Motor neuron (in vitro differentiated cells): ENCODE measurements around the gene OTOP3. TPM values are rescaled to one million over a fixed set of nuclear protein-coding genes. Genes with fewer than 3 reads are reported as not detected.
"Not testable (repeated sequence)": the region's sequence is repeated elsewhere in the genome, so short reads cannot be mapped to it uniquely, and the experiment has no call there.

Source experiments
- ATAC-seq, 8 experiments: fragments of 200-7000 bp; cut with Tn5 transposase; replicated peaks in 6 of 8; 2 replicates each; pipeline ENCODE4 v1.8.0; 2021; ENCODE audit warnings: mild to moderate bottlenecking in 8 of 8, moderate library complexity in 8 of 8
- H3K27ac ChIP-seq, 2 donors: fragments of 250-450 bp; sonication (Bioruptor Pico); 2 replicates each; pipeline ENCODE4 v1.9.0; 2021; ENCODE audit warnings: antibody characterized with exemption in 2 of 2, mild to moderate bottlenecking in 2 of 2, moderate library complexity in 1 of 2
- H3K4me1 ChIP-seq, 2 donors: fragments of 250-450 bp; sonication (Bioruptor Pico); replicated peaks in 1 of 2; 2 replicates each; pipeline ENCODE4 v1.6.1; 2021; ENCODE audit warnings: antibody characterized with exemption in 2 of 2, mild to moderate bottlenecking in 2 of 2, moderate library complexity in 1 of 2
- H3K4me3 ChIP-seq, 5 donors: fragments of 250-450 bp; sonication (Bioruptor Pico); 2 replicates each; pipeline ENCODE4 v1.9.0; 2021; ENCODE audit warnings: antibody characterized with exemption in 5 of 5, mild to moderate bottlenecking in 5 of 5, moderate library complexity in 4 of 5
- WGBS, 10 experiments: fragments of 450-650 bp; shearing (Covaris generic); methylation state at CpG; one replicate each; pipeline ENCODE4 v1.0.0; 2022; 5-methylcytosine and 5-hydroxymethylcytosine counted together
- in situ Hi-C, 9 experiments: fragments of 400-800 bp; cut with MboI; loops; one replicate each; pipeline ENCODE4 v1.15.0; 2021; ENCODE audit warnings: low sequenced_read_pairs in 9 of 9, low pct_unique_long_range_greater_than_20kb in 2 of 9; ENCODE audit not compliant: unreplicated experiment in 9 of 9
- total RNA-seq, 8 experiments: library from RNA; unstranded; fragments of 300-600 nt; gene quantifications; 2 replicates each; pipeline versions ENCODE4 v1.2.3 to v1.2.4, GENCODE V29; 2022

OTOP3 gene
- total RNA-seq, 8 experiments from 2014 or later, result 0.10 to 0.38 (median 0.11) TPM; not detected in 5

GRCh38 chr17:74977802-74978201 is 42.1 kb downstream of the OTOP3 start:
- no peak overlapping the region for H3K4me3 ChIP-seq
- in situ Hi-C loops, result no loop called here
- ATAC-seq, result no peak
- peak overlapping the region in 1 of 2 donors; percentile 21 for H3K27ac ChIP-seq
- peaks cover 7 to 12% of the 10 kb centered on the region in 2 donors for H3K4me1 ChIP-seq
- 74 to 100% (median 76%) methylated on average over 1 to 3 of the region's 3 CpGs; no CpG with 5 or more reads in 6 of the 10 experiments for WGBS, 10 experiments

DNA sequence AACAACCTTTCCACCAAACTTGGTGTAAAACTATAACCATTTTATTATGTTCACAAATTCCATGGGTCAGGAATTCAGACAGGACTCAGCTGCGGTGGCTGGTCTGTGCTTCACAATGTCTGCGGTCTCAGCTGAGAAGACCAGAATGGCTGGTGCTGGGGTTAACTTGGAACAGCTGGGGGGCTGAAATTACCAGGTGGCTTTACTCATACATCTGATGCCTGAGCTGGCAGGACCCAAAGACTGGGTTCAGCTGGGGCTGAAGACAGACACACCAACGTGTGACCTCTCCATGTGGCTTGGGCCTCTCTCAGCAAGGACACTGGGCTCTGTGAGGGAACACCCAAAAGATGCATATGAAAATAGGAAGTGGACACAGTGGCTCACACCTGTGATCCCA is 42.5 kb downstream of the OTOP3 start:
- no peak overlapping the region for H3K27ac ChIP-seq
- 58 to 92% (median 78%) methylated on average over 1 to 3 of the region's 3 CpGs; no CpG with 5 or more reads in 6 of the 10 experiments for WGBS, 10 experiments
- no peak for ATAC-seq
- in situ Hi-C loops, result no loop called here
- peaks cover 9 to 16% of the 10 kb centered on the region in 2 donors for H3K4me1 ChIP-seq
- H3K4me3 ChIP-seq, result no peak overlapping the region

GRCh38 chr17:74979408-74980146 is 43.9 kb downstream of the OTOP3 start:
- in situ Hi-C loops, result no loop called here
- H3K4me1 ChIP-seq, result peaks cover 9 to 17% of the 10 kb centered on the region in 2 donors
- ATAC-seq, result no peak
- H3K27ac ChIP-seq, result no peak overlapping the region
- 31 to 100% (median 77%) methylated on average over 1 to 12 of the region's 17 CpGs; no CpG with 5 or more reads in 2 of the 10 experiments for WGBS, 10 experiments
- no peak overlapping the region for H3K4me3 ChIP-seq

GRCh38 chr17:74981318-74981978 is 45.8 kb downstream of the OTOP3 start:
- Histone ChIP-seq H3K27ac (peak overlapping the region; percentile 90 to 95), H3K4me3 (peak overlapping the region; percentile 58 to 63 (median 61)), H3K4me1 (peaks cover 9 to 17% of the 10 kb centered on the region in 2 donors)
- 12 to 80% (median 52%) methylated on average over 2 to 9 of the region's 16 CpGs; no CpG with 5 or more reads in 3 of the 10 experiments for WGBS, 10 experiments
- in situ Hi-C loops, result no loop called here
- ATAC-seq, result peak in 3 of 8 experiments; percentile 13 to 23 (median 20)

GRCh38 chr17:74981979-74982662 is 46.4 kb downstream of the OTOP3 start:
- ATAC-seq, result peak; percentile 84 to 95 (median 93)
- WGBS, 10 experiments, result 0 to 20% (median 3%) methylated on average over 1 to 12 of the region's 61 CpGs; no CpG with 5 or more reads in 5 of the 10 experiments
- in situ Hi-C loops, result no loop called here
- H3K4me1 ChIP-seq, result peaks cover 9 to 17% of the 10 kb centered on the region in 2 donors
- peak overlapping the region; percentile 58 to 63 (median 61) for H3K4me3 ChIP-seq
- H3K27ac ChIP-seq, result peak overlapping the region; percentile 90 to 95

DNA sequence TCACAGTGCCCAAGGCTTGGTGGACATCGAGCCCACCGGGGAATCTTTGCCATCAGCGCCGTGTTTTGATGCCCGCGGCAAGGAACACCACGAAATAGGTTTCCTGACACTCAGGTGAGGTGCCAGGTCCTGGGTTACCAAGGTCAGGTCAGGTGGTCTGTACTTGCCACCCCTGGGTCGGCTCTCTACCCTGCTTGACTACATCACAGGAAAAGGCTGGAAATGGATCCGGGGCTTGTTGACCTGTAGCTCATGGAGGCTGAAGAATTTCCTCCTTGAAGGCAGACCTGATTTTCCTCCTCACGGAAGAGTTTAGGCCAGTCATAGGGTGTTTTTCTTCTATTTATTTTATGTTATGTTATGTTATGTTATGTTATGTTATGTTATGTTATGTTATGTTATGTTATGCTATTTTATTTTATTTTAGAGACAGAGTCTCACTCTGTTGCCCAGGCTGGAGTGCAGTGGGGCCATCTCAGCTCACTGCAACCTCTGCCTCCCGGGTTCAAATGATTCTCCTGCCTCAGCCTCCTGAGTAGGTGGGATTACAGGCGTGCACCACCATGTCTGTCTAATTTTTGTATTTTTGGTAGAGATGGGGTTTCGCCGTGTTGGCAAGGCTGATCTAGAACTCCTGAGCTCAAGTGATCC is 47.1 kb downstream of the OTOP3 start:
- ATAC-seq, result peak in 3 of 8 experiments; percentile 1 to 2 (median 1)
- peaks cover 9 to 15% of the 10 kb centered on the region in 2 donors for H3K4me1 ChIP-seq
- H3K27ac ChIP-seq, result peak overlapping the region; percentile 90 to 95
- H3K4me3 ChIP-seq, result peak overlapping the region; percentile 58 to 63 (median 61)
- in situ Hi-C loops, result not testable (repeated sequence)
- 22 to 79% (median 40%) methylated on average over 2 to 12 of the region's 14 CpGs; no CpG with 5 or more reads in 1 of the 10 experiments for WGBS, 10 experiments

GRCh38 chr17:74986206-74986576 is 50.5 kb downstream of the OTOP3 start:
- in situ Hi-C loops, result no loop called here
- peaks cover 8 to 21% of the 10 kb centered on the region in 2 donors for H3K4me1 ChIP-seq
- ATAC-seq, result no peak
- H3K27ac ChIP-seq, result no peak overlapping the region
- WGBS, 10 experiments, result 69 to 100% (median 82%) methylated on average over 1 to 3 of the region's 3 CpGs
- H3K4me3 ChIP-seq, result no peak overlapping the region

DNA sequence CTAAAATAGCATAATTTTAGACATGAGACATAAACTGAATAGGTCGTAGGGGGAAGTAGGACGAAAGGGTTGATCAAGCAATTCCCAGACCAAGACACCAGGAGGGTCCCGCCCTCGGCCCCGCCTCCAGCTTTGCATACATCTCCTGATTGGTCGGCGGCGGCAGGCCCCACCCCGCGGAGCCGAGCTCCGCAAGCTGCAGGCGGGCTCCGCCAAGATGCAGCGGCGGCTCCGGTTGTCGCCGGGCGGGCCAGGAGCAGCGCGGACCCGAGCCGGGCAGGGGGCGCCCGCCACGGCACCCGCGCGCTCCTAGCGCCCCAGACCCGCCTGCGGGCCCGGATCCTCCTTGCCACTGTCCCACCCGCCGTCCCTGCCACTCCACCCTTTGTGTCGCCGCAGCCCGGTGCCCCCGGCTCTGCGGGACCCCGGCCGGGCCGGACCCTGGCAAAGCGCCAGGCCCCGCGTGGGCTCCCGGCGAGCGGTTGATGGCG is 51.8 kb downstream of the OTOP3 start, which contains the start of gene CDR2L:
Gene CDR2L, plus strand, starts transcription at position 215 of the 491 bp plus-strand sequence. CDS start 412 bp downstream, outside the sequence.
- WGBS, 10 experiments, result 0% methylated on average over 2 of the region's 51 CpGs; no CpG with 5 or more reads in 8 of the 10 experiments
- H3K4me1 ChIP-seq, result peaks cover 2 to 16% of the 10 kb centered on the region in 2 donors
- H3K27ac ChIP-seq, result peak within 1 kb of the TSS; percentile 88 to 92
- in situ Hi-C loops, result no loop called here
- H3K4me3 ChIP-seq, result peak within 1 kb of the TSS; percentile 76 to 88 (median 81)
- ATAC-seq, result peak; percentile 78 to 89 (median 85)

DNA sequence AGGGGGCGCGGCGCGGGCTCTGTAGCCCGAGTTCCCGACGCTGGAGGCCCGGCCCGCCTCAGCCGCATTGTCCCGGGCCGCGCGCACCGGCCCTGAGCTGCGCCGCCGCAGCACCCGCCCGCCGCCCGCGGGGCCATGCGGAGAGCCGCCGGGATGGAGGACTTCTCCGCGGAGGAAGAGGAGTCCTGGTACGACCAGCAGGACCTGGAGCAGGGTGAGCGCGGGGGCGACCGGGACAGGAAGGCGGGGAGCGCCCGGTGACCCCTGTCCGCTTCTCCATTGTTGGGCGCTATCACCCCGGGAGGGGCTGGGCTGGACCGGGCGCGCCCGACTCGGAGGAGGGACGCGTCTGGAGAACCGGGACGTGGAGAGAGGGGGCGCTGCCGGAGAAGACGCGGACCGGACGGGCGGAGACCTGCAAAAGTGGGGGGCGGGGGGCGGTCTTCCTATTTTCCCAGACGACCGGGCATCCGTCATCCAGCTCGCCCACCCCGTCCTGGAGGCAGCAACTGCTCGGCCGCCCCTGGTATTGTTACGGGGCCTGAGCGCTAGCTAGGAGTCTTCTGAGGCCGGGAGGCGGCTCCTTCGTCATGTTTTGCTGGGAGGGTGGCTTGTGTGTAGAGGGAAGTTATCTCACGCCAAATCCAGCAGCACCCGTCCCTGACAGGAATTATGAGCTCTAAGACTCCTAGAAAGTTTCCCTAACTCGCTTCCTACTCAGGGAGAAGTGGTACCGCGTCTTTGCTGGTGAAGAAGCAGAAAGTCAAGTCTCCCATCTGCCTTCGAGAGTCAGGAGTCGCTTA is 52.4 kb downstream of the OTOP3 start:
- in situ Hi-C loops, result no loop called here
- H3K4me1 ChIP-seq, result peaks cover under 1 to 12% of the 10 kb centered on the region in 2 donors
- H3K4me3 ChIP-seq, result peak overlapping the region; percentile 76 to 88 (median 81)
- peak overlapping the region; percentile 88 to 92 for H3K27ac ChIP-seq
- peak; percentile 59 to 83 (median 62) for ATAC-seq
- WGBS, 10 experiments, result 1 to 5% methylated on average over 8 to 19 of the region's 76 CpGs; no CpG with 5 or more reads in 8 of the 10 experiments

DNA sequence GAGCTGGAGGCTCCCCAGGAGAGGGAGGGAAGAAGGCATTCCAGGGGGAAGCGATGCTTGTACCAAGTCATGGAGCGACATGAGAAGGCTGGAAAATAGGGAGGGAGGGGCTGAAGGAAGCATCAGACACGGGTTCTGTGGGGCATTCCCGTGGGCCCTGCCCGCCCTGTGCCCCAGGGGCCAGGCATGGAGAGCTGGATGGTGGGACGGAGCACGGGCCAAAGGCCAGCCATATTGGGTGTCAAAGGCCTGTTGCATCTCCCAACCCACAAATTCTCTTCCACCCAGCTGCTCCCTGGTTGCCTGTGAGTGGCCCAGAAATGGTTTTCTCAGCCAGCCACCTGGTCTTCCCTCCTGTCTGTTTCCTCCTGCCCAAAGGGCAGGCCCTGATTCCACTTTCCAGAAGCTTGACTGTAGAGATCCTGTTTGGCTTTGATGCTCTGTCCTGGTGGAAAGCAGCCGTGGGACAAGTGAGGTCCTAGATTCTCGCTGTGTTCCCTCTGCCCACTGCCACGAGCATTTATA is 54.9 kb downstream of the OTOP3 start:
- 40 to 100% (median 93%) methylated on average over 1 to 7 of the region's 10 CpGs; no CpG with 5 or more reads in 6 of the 10 experiments for WGBS, 10 experiments
- H3K4me1 ChIP-seq, result peaks cover 0 to 10% of the 10 kb centered on the region in 2 donors
- in situ Hi-C loops, result no loop called here
- H3K27ac ChIP-seq, result no peak overlapping the region
- ATAC-seq, result no peak
- no peak overlapping the region for H3K4me3 ChIP-seq

- in situ Hi-C loops, result no loop called here
- Histone ChIP-seq H3K27ac (no peak overlapping the region), H3K4me3 (no peak overlapping the region), H3K4me1 (peaks cover 0 to 10% of the 10 kb centered on the region in 2 donors)
- no peak for ATAC-seq
- 50 to 100% (median 85%) methylated on average over 1 to 2 of the region's 2 CpGs; no CpG with 5 or more reads in 6 of the 10 experiments for WGBS, 10 experiments
Measured at GRCh38 chr17:74992223-74992622, 56.5 kb downstream of the OTOP3 start.
